ENCODE results near the gene UGGT2.

GRCh38 chr13:95880331-95880730 is 172.9 kb downstream of the UGGT2 start:
- TF ChIP-seq CTCF (IDR thresholded peaks at IDR 0.05) = no peak
- TF ChIP-seq POLR2A (IDR thresholded peaks at IDR 0.05) = no peak

All from thyroid gland (tissue), 4 donors.